BLaER1 (cell line): Measurements from ENCODE around the gene ABCC2.
"Not testable (repeated sequence)": the region's sequence is repeated elsewhere in the genome, so short reads cannot be mapped to it uniquely, and the experiment has no call there.

Experiments
- H3K27ac ChIP-seq: shearing (Covaris generic); formaldehyde crosslinking; 2 replicates; pipeline ENCODE4 v1.8.1; 2022
- H3K27me3 ChIP-seq: shearing (Covaris generic); formaldehyde crosslinking; 2 replicates; pipeline ENCODE4 v1.8.1; 2022
- H3K36me3 ChIP-seq: shearing (Covaris generic); formaldehyde crosslinking; 2 replicates; pipeline ENCODE4 v1.8.1; 2022
- H3K4me1 ChIP-seq: shearing (Covaris generic); formaldehyde crosslinking; 2 replicates; pipeline ENCODE4 v1.8.1; 2022
- H3K4me2 ChIP-seq: shearing (Covaris generic); formaldehyde crosslinking; 2 replicates; pipeline ENCODE4 v1.8.1; 2022
- H3K4me3 ChIP-seq: shearing (Covaris generic); formaldehyde crosslinking; 2 replicates; pipeline ENCODE4 v1.8.1; 2022
- H3K9ac ChIP-seq: shearing (Covaris generic); formaldehyde crosslinking; 2 replicates; pipeline ENCODE4 v1.8.1; 2022
- H3K9me3 ChIP-seq: shearing (Covaris generic); formaldehyde crosslinking; 2 replicates; pipeline ENCODE4 v1.8.1; 2022
- H4K20me1 ChIP-seq: shearing (Covaris generic); formaldehyde crosslinking; 2 replicates; pipeline ENCODE4 v1.8.1; 2022
- Cebpa-rat ChIP-seq: shearing (Covaris generic); IDR thresholded peaks from 2 replicates; pipeline ENCODE4 v1.8.1; 2022

The ABCC2 gene

DNA sequence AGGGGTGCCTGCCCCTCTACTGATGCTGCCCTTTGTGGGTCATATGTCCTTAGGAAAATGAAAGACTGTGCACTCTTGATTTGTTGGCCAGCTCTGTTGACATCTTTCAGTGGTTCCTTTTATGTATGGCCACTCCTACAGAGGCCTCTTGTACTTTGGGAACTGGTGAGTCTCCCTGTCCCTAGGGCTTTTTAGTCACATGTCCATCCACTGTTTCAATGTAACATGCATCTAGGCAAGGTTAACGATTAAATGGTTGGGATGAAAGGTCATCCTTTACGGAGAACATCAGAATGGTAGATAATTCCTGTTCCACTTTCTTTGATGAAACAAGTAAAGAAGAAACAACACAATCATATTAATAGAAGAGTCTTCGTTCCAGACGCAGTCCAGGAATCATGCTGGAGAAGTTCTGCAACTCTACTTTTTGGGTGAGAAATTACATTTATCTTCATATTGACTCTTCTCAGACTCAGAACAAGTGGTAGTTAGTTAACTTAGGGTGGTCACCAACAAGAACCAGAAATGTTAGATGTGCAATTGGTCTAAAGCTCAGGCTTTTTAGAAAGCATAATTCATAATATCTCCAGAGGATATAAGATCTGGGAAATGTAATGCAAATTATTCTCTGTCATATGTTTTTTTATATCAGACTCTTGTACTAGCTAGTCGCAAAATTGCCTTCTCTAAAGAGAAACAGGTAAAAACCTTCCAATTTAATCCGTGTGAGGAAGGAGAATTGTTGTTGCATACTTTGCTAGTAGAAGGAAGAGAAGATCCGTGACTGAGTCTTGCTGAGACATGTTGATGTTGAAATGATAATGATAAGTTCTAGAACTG is at the start of gene ABCC2:
Gene ABCC2, plus strand, starts transcription at position 194 of the 840 bp plus-strand sequence. Its CDS starts 205 bp downstream, at position 399.
- no peak within 1 kb of the TSS for H3K4me2 ChIP-seq
- no peaks in the 10 kb centered on the region for H4K20me1 ChIP-seq
- H3K27ac ChIP-seq = no peak within 1 kb of the TSS
- no peak within 1 kb of the TSS for H3K4me3 ChIP-seq
- no peaks in the 10 kb centered on the region for H3K9me3 ChIP-seq
- no peak for TF ChIP-seq Cebpa-rat
- H3K4me1 ChIP-seq = peaks cover 12% of the 10 kb centered on the region
- no peak within 1 kb of the TSS for H3K9ac ChIP-seq
- no peaks in the 10 kb centered on the region for H3K27me3 ChIP-seq
- H3K36me3 ChIP-seq = no peaks in the 10 kb centered on the region

DNA sequence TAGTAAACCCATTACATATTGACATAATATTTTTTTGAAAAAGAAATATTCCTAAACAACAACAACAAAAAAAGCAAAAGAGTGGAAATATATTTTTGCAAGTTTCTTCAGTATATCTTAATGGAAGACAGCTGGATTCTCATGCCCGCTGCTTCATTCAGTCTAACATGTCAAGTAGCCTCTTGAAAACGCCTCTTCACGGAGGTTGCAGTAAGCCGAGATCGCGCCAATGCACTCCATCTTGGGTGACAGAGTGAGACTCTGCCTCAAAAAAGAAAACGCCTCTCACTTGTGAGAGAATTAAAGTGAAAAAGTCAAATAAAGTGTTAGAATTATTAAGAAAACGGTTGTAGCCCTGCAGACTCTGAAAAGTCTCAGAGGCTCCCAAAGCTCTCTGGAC is 49.1 kb upstream of the ABCC2 start:
- no peaks in the 10 kb centered on the region for H3K9me3 ChIP-seq
- TF ChIP-seq Cebpa-rat = no peak
- H3K4me1 ChIP-seq = peaks cover 24% of the 10 kb centered on the region
- peaks cover 43% of the 10 kb centered on the region for H3K36me3 ChIP-seq
- peak overlapping the region; percentile 83 for H3K4me2 ChIP-seq
- peak overlapping the region; percentile 79; the same call in 1 of the 2 replicates for H3K4me3 ChIP-seq
- H4K20me1 ChIP-seq = peaks cover 8% of the 10 kb centered on the region; the same call in 1 of the 2 replicates
- H3K9ac ChIP-seq = peak overlapping the region; percentile 86; the same call in 1 of the 2 replicates
- no peak overlapping the region for H3K27ac ChIP-seq
- no peaks in the 10 kb centered on the region for H3K27me3 ChIP-seq

DNA sequence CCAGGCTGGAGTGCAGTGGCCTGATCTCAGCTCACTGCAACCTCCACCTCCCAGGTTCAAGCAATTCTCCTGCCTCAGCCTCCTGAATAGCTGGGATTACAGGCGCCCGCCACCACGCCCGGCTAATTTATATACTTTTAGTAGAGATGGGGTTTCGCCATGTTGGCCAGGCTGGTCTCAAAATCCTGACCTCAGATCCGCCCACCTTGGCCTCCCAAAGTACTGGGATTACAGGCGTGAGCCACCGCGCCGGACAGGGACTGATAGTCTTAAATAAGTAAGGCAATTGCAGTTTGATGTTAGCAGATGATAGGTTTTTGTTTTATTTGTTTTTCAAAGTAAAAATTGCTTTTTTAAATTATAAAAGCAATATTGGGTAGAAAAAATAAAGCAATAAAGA is 48.3 kb upstream of the ABCC2 start:
- H3K9ac ChIP-seq, H3K27ac ChIP-seq, H3K27me3 ChIP-seq, H4K20me1 ChIP-seq, H3K9me3 ChIP-seq, H3K4me3 ChIP-seq: not testable (repeated sequence)
- peak overlapping the region; percentile 83 for H3K4me2 ChIP-seq
- H3K36me3 ChIP-seq = peaks cover 44% of the 10 kb centered on the region
- peaks cover 24% of the 10 kb centered on the region for H3K4me1 ChIP-seq

DNA sequence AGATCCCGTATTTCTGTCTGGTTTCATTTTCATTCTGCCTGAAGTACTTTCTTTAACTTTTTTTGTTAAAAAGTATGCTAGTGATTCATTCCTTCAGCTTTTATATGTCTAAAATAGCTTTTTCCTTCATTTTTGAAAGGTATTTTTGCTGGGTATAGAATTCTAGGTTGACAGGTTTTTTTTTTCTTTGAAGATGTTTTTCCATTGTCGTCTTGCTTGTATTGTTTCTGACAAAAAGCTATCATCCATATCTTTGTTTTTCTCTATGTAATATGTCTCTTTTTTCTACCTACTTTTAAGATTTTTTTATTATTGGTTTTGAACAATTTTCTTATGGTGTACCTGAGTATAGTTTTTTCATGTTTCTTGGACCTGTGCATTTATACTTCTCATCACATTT is 42.2 kb upstream of the ABCC2 start:
- Histone ChIP-seq H3K9me3 (peaks cover 34% of the 10 kb centered on the region), H3K27ac (no peak overlapping the region), H3K4me1 (no peaks in the 10 kb centered on the region), H3K36me3 (peaks cover 98% of the 10 kb centered on the region), H3K4me3 (no peak overlapping the region; the same call in 1 of the 2 replicates), H4K20me1 (no peaks in the 10 kb centered on the region; the same call in 1 of the 2 replicates), H3K27me3 (no peaks in the 10 kb centered on the region), H3K9ac (no peak overlapping the region), H3K4me2 (no peak overlapping the region)
- no peak for TF ChIP-seq Cebpa-rat

DNA sequence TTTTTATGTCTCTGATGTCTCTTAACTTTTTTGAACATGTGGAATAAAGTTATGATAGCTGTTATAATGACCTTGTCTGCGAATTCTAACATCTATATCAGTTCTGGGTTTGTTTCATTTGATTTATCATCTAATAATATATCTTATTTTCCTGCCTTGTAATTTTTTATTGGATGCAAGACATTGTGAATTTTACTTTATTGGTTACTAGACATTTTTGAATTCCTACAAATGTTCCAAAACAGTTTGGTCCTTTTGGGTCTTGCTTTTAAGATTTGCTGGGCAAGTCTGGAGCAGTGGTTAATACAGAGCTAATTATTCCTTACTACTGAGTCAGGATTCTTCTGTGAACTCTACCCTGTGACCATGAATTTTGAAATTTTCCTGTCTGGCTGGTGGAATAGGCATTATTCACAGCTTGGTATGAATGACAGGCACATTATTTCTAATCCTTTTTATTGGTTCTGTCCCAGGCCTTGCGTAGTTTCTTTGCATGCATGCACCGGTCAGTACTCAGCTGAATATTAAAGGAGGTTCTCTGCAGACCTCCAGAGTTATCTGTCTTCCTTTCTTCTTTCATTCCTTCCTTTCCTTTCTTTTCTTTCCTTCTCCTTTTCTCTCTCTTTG is 41.4 kb upstream of the ABCC2 start:
- Histone ChIP-seq H3K4me1 (no peaks in the 10 kb centered on the region), H3K9me3 (peaks cover 34% of the 10 kb centered on the region), H4K20me1 (no peaks in the 10 kb centered on the region), H3K4me3 (no peak overlapping the region), H3K27ac (no peak overlapping the region), H3K4me2 (no peak overlapping the region), H3K27me3 (no peaks in the 10 kb centered on the region), H3K36me3 (peaks cover 98% of the 10 kb centered on the region), H3K9ac (no peak overlapping the region)
- TF ChIP-seq Cebpa-rat = no peak

DNA sequence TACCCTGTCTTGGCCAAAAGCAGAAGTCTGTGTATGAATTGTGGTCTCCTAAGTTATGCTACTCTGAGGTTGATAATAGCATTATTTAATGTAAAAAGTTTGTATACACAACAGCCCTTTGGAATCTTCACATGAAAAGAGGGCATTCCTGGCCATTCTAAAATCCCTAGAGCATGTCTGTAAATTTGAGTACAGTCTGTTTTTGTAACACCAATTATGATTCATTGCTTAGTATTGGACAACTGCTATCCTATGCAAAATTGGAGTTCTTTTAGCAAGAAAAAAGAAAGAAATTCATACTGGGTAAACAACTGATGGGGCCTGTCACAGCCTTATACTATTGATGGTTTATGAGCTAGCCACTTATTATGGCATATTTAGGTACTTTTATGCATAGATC is 40.2 kb upstream of the ABCC2 start:
- Histone ChIP-seq H3K36me3 (peaks cover 97% of the 10 kb centered on the region), H3K4me2 (no peak overlapping the region)

DNA sequence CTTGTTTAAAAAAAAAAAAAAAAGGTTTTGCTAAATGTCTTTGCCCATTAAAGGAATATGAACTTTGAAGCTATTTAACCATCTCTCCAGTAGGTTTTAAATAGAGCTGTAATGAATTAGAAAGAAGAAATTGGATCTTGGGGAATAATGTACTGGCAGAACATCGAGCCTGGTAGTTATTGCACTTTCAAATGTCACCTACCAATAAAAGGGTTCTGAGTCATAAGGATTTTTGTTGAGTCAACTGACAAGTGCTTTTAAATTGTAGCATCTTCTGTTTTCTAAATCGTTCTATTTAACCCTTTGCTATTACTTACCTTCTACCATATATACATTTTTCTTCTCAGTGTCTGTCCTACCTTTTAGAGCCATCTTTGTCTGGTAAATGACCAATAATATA is 39.7 kb upstream of the ABCC2 start:
- H3K9me3 ChIP-seq = peaks cover 34% of the 10 kb centered on the region
- peaks cover 97% of the 10 kb centered on the region for H3K36me3 ChIP-seq
- H3K4me1 ChIP-seq = no peaks in the 10 kb centered on the region
- peaks cover 12% of the 10 kb centered on the region for H4K20me1 ChIP-seq
- no peak overlapping the region for H3K4me2 ChIP-seq
- H3K9ac ChIP-seq = no peak overlapping the region
- no peak for TF ChIP-seq Cebpa-rat
- H3K4me3 ChIP-seq = no peak overlapping the region
- H3K27ac ChIP-seq = no peak overlapping the region
- H3K27me3 ChIP-seq = no peaks in the 10 kb centered on the region

More for the DNA sequence above, 40.2 kb upstream of the ABCC2 start:
- no peak overlapping the region for H3K27ac ChIP-seq
- no peak for TF ChIP-seq Cebpa-rat
- H3K27me3 ChIP-seq = no peaks in the 10 kb centered on the region
- H4K20me1 ChIP-seq = peaks cover 8% of the 10 kb centered on the region
- peaks cover 34% of the 10 kb centered on the region for H3K9me3 ChIP-seq
- H3K4me3 ChIP-seq = no peak overlapping the region
- no peak overlapping the region for H3K9ac ChIP-seq
- H3K4me1 ChIP-seq = no peaks in the 10 kb centered on the region

DNA sequence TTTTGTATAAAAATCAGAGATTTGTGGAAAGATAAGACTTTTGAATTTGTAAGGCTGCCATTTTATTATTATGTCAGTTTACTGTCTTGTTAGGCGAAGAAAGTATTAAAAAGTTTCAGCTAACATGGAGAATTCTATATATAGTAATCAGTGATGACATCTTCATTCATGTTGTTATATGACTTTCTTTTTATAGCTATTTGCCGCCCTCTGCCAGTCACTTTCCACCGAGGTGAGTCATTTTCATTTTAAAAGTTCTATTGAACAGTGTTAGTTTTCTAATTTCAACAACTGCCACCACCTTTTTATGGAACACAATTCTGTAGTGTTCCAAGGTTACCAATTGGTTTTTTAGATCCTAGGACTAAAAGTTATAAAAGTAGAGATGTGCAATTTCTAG is 38.6 kb upstream of the ABCC2 start:
- TF ChIP-seq Cebpa-rat = no peak
- Histone ChIP-seq H3K4me3 (no peak overlapping the region), H3K27ac (no peak overlapping the region)

DNA sequence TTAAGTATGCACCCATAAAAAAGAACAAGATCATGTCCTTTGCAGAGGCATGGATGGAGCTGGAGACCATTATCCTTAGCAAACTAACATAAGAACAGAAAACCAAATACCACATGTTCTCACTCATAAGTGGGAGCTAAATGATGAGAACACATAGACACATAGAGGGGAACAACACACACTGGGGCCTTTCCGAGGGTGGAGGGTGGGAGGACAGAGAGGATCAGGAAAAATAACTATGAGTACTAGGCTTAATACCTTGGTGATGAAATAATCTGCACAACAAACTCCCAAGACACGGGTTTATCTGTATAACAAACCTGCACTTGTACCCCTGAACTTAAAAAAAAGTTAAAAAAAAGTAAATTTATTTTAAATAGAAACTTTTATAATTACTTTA is 36.3 kb upstream of the ABCC2 start:
- H3K4me1 ChIP-seq, H3K4me3 ChIP-seq, H3K27ac ChIP-seq, H3K4me2 ChIP-seq, H3K9ac ChIP-seq, H3K9me3 ChIP-seq, H3K27me3 ChIP-seq: not testable (repeated sequence)
- Histone ChIP-seq H4K20me1 (peaks cover 38% of the 10 kb centered on the region), H3K36me3 (peaks cover 92% of the 10 kb centered on the region)

More for the DNA sequence above, 38.6 kb upstream of the ABCC2 start:
- Histone ChIP-seq H3K9me3 (peaks cover 31% of the 10 kb centered on the region), H3K4me1 (no peaks in the 10 kb centered on the region), H3K36me3 (peaks cover 98% of the 10 kb centered on the region), H3K27me3 (no peaks in the 10 kb centered on the region), H4K20me1 (peaks cover 24% of the 10 kb centered on the region), H3K9ac (no peak overlapping the region), H3K4me2 (no peak overlapping the region)

DNA sequence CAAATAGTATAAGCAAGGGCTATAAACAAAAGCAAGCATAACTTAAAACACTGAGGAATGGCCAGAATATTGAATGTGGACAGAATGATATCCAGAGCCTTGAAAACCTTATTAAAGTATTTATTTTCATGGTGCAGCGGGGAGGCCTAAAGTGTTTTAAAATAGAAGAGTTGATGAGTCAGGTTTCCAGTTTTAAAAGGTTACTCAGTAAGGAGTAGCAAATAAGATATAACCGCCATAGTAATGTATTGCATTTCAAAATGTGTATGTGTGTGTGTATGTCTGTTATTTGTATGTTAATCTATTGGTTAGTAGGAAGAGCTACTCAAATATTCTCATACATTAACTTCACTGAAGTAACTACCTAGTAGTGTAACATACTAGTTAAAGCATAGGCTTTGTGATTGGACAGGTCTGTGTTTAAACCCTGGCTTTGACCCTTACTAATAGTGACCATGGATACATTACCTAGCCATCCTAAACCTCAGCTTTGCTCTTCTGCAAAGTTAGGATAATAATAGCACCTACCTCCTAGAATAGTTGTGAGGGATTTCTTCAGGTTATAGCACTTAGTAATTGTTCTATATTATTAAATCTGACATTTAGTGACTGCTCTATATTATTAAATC is 33.5 kb upstream of the ABCC2 start:
- Histone ChIP-seq H3K9ac (no peak overlapping the region), H3K36me3 (peaks cover 90% of the 10 kb centered on the region), H4K20me1 (peaks cover 38% of the 10 kb centered on the region), H3K9me3 (no peaks in the 10 kb centered on the region), H3K4me2 (no peak overlapping the region), H3K4me1 (no peaks in the 10 kb centered on the region), H3K27ac (no peak overlapping the region), H3K4me3 (no peak overlapping the region), H3K27me3 (no peaks in the 10 kb centered on the region)
- TF ChIP-seq Cebpa-rat = no peak
